ENCODE measurements around the gene SERPINB10.

SERPINB10 gene

GRCh38 chr18:63907664-63908063, at the start of gene SERPINB10:
Gene SERPINB10 (plus strand): TSS chr18:63907958. CDS start chr18:63915511, 7,553 bp downstream.
- no peak for DNase-seq

GRCh38 chr18:63858456-63858855, 49.3 kb upstream of the SERPINB10 start:
- no peak for DNase-seq

GRCh38 chr18:63859781-63860475, 47.8 kb upstream of the SERPINB10 start:
- DNase-seq = no peak

- DNase-seq = no peak
These were observed 47.2 kb upstream of the SERPINB10 start for GRCh38 chr18:63860531-63860930.

- no peak for DNase-seq
These were observed 40.2 kb upstream of the SERPINB10 start for GRCh38 chr18:63867368-63868125.

GRCh38 chr18:63868546-63868945, 39.2 kb upstream of the SERPINB10 start:
- DNase-seq = no peak

GRCh38 chr18:63869374-63869773, 38.4 kb upstream of the SERPINB10 start:
- no peak for DNase-seq

- no peak for DNase-seq
These were observed 37.9 kb upstream of the SERPINB10 start for GRCh38 chr18:63869851-63870250.

GRCh38 chr18:63871836-63872235, 35.9 kb upstream of the SERPINB10 start:
- DNase-seq = no peak

GRCh38 chr18:63872586-63872985, 35.2 kb upstream of the SERPINB10 start:
- no peak for DNase-seq

- no peak for DNase-seq
These were observed 29.4 kb upstream of the SERPINB10 start for GRCh38 chr18:63878343-63878742.

GRCh38 chr18:63878925-63879324, 28.8 kb upstream of the SERPINB10 start:
- no peak for DNase-seq

GRCh38 chr18:63879709-63880108, 28.0 kb upstream of the SERPINB10 start:
- DNase-seq = no peak

GRCh38 chr18:63881851-63882250, 25.9 kb upstream of the SERPINB10 start:
- DNase-seq = no peak

- no peak for DNase-seq
These were observed 25.2 kb upstream of the SERPINB10 start for GRCh38 chr18:63882333-63883141.

GRCh38 chr18:63883617-63884016, 24.1 kb upstream of the SERPINB10 start:
- DNase-seq = no peak

- no peak for DNase-seq
These were observed 20.3 kb upstream of the SERPINB10 start, which contains the start of gene SERPINB2 for GRCh38 chr18:63887424-63887823. Gene SERPINB2 (plus strand): TSS chr18:63887705. CDS start chr18:63891445, 3,740 bp downstream.

GRCh38 chr18:63888470-63889190, 19.1 kb upstream of the SERPINB10 start:
- DNase-seq = no peak

GRCh38 chr18:63889626-63890025, 18.1 kb upstream of the SERPINB10 start:
- DNase-seq = no peak

- no peak for DNase-seq
These were observed 17.4 kb upstream of the SERPINB10 start for GRCh38 chr18:63890237-63890949.

- no peak for DNase-seq
These were observed 16.8 kb upstream of the SERPINB10 start for GRCh38 chr18:63890950-63891304.

- no peak for DNase-seq
These were observed 15.2 kb upstream of the SERPINB10 start for GRCh38 chr18:63892566-63892965.
